HG03066 (cell line): ENCODE results near the gene CDK13.
"Not testable (repeated sequence)": the region's sequence is repeated elsewhere in the genome, so short reads cannot be mapped to it uniquely, and the experiment has no call there.

Source experiments
- ATAC-seq: cut with Tn5 transposase; IDR thresholded peaks from one replicate; pipeline ENCODE4 v1.9.1; 2021; ENCODE audit warnings: low read depth; ENCODE audit not compliant: unreplicated experiment

CDK13 gene

DNA sequence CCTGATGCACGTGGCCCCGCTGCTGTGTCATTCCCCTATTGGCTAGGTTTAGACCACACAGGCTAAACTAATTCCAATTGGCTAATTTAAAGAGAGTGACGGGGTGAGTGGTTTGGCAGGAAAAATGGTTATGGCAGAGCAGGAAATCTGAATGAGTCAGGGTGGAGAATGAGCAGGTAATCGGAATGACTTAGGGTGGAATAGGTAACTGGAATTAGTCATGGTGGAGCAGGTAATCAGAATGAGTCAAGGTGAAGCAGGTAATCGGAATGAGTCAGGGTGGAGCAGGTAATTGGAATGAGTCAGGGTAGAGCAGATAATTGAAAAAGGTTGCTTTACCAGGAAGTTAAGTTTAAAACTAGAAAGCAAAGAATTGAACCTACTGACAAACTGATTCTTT is 191.9 kb downstream of the CDK13 start:
- ATAC-seq = not testable (repeated sequence)

DNA sequence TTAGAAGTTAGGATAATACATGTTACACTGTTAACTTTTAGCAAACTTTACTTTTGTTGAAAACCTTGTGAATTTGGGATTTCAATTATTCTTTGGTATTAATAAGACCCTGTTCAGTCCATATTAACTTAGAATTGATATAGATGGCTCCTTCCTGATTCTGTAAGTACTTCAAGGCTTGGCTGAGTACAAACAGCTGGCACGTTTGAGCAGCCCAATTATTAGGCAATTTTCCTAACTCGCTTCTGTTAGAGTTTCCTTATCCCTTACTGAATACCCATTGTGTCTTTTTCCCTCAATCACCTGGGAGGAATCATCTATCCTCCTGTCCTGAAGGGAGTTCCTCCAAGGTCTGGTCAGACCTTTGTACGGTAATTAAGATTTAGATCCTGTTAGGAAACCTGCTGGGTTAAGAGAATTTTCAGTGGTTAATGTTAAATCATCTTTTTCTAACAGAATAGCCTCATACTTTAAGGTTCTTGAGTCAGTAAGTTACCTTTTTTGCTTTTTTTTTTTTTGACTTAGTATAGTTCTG is 195.6 kb downstream of the CDK13 start:
- ATAC-seq = not testable (repeated sequence)

DNA sequence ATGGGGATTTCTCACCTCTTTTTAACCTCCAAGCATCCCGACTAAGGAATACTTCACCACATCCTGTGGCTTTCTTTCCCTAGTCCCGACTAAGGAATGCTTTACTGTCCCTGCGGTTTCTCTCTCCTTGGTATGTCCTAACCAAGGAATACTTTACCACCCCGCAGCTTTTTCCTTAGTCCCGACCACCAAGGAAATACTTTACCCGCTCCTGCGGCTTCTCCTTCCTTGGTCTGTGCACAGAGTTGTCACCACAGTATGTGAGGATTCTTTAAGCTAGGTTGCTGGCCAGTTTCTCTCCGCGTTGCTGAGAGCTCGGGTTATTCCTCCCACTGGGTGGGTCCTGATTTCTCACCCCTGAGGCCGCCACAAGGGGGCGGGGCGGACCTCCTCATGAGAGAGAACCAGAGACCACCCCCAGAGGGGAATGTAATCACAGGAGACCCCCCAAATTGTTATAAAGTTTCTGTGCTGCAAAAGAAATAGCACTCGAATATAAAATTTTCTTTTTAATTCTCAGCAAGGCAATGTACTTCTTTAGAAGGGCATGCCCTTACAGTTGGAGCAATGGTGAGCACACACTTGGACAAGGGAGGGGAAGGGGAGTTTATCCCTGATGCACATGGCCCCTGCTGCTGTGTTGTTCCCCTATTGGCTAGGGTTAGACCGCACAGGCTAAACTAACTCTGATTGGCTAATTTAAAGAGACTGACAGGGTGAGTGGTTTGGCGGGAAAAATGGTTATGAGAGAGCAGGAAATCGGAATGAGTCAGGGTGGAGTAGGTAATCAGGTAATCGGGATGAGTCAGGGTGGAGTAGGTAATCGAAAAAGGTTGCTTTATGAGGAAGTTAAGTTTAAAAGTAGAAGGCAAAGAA is 197.6 kb downstream of the CDK13 start:
- no peak for ATAC-seq

DNA sequence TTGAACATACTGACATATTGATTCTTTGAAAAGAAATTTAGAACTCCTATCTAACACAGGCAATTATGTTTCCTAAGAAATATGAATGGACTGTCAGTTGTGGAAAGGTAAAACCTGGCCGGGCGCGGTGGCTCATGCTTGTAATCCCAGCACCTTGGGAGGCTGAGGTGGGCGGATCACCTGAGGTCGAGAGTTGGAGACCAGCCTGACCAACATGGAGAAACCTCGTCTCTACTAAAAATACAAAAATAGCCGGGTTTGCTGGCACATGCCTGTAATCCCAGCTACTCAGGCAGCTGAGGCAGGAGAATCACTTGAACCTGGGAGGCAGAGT is 198.2 kb downstream of the CDK13 start:
- ATAC-seq = not testable (repeated sequence)

DNA sequence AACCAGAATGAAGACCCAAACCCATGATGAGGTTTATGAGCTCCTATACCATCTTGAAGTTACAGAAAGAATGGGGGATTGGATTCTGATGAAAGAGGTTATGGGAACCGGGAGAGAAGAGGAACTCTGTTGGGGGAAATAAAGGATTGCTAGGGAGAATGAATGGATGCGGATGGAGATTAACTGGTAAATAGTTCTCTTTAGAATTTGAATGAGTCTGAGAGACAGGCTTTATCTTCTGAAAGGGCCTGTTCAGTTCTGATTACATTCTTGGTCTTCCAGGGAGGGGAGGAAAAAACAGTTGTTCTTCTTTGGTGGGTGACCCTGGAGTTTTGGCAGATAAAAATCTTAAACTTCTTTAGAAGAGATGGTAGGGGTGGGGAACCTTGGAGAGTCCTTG is 198.6 kb downstream of the CDK13 start:
- no peak for ATAC-seq
